ENCODE results near the gene SLC1A3. TPM values are rescaled to one million over a fixed set of nuclear protein-coding genes. Genes with fewer than 3 reads are reported as not detected.

SLC1A3 gene
- total and polyA plus RNA-seq, 4 donors = 3.4 to 47.6 (median 28.2) TPM

- H3K9me3 ChIP-seq (ENCODE audit: control insufficient read depth in 4 of 4, insufficient read depth in 3 of 4, low read length in 3 of 4) = no peaks in the 10 kb centered on the region
- no peak for ATAC-seq (ENCODE audit: insufficient read depth, low FRiP score)
Measured at GRCh38 chr5:36733183-36733582, 126.8 kb downstream of the SLC1A3 start.

GRCh38 chr5:36734422-36734821, 128.0 kb downstream of the SLC1A3 start:
- DNase-seq (peak; percentile 32 to 70 (median 55)), ATAC-seq (ENCODE audit: insufficient read depth, low FRiP score) (no peak)
- WGBS, 2 donors = 41 to 57% methylated on average over 4 of the region's 4 CpGs

More at GRCh38 chr5:36733183-36733582, 126.8 kb downstream of the SLC1A3 start:
- Histone ChIP-seq H3K9ac (ENCODE audit: insufficient read depth in 1 of 2, low read length in 2 of 2) (no peak overlapping the region), H3K4me1 (ENCODE audit: control insufficient read depth in 5 of 5, insufficient read depth in 5 of 5, low read length in 5 of 5) (no peaks in the 10 kb centered on the region), H3K4me3 (no peak overlapping the region), H3K36me3 (ENCODE audit: control insufficient read depth in 4 of 4, insufficient read depth in 4 of 4, low read length in 4 of 4) (no peaks in the 10 kb centered on the region), H3K27ac (ENCODE audit: low read depth in 1 of 2, low read length in 1 of 2) (no peak overlapping the region), H3K27me3 (ENCODE audit: control insufficient read depth in 3 of 3, insufficient read depth in 3 of 3, low read length in 2 of 3) (peaks cover 0 to 18% (median 12%) of the 10 kb centered on the region in 3 donors)
- no peak for DNase-seq
- TF ChIP-seq CTCF (IDR thresholded peaks at IDR 0.05; ENCODE audit: control extremely low read depth, extremely low read depth) = no peak
- WGBS, 2 donors = 79 to 81% methylated on average over 5 of the region's 5 CpGs

GRCh38 chr5:36735891-36736290, 129.5 kb downstream of the SLC1A3 start:
- no peaks in the 10 kb centered on the region for H3K9me3 ChIP-seq (ENCODE audit: control insufficient read depth in 4 of 4, insufficient read depth in 3 of 4, low read length in 3 of 4)

More at GRCh38 chr5:36734422-36734821, 128.0 kb downstream of the SLC1A3 start:
- H3K27ac ChIP-seq (ENCODE audit: low read depth in 1 of 2, low read length in 1 of 2) = no peak overlapping the region
- H3K4me1 ChIP-seq (ENCODE audit: control insufficient read depth in 5 of 5, insufficient read depth in 5 of 5, low read length in 5 of 5) = peaks cover 0 to under 1% (median 0%) of the 10 kb centered on the region in 5 donors
- peaks cover 0 to 18% (median 12%) of the 10 kb centered on the region in 3 donors for H3K27me3 ChIP-seq (ENCODE audit: control insufficient read depth in 3 of 3, insufficient read depth in 3 of 3, low read length in 2 of 3)
- no peak overlapping the region for H3K4me3 ChIP-seq
- H3K36me3 ChIP-seq (ENCODE audit: control insufficient read depth in 4 of 4, insufficient read depth in 4 of 4, low read length in 4 of 4) = no peaks in the 10 kb centered on the region
- TF ChIP-seq CTCF (IDR thresholded peaks at IDR 0.05; ENCODE audit: control extremely low read depth, extremely low read depth) = no peak
- H3K9me3 ChIP-seq (ENCODE audit: control insufficient read depth in 4 of 4, insufficient read depth in 3 of 4, low read length in 3 of 4) = no peaks in the 10 kb centered on the region
- H3K9ac ChIP-seq (ENCODE audit: insufficient read depth in 1 of 2, low read length in 2 of 2) = no peak overlapping the region

More at GRCh38 chr5:36735891-36736290, 129.5 kb downstream of the SLC1A3 start:
- Histone ChIP-seq H3K9ac (ENCODE audit: insufficient read depth in 1 of 2, low read length in 2 of 2) (no peak overlapping the region), H3K36me3 (ENCODE audit: control insufficient read depth in 4 of 4, insufficient read depth in 4 of 4, low read length in 4 of 4) (no peaks in the 10 kb centered on the region), H3K4me1 (ENCODE audit: control insufficient read depth in 5 of 5, insufficient read depth in 5 of 5, low read length in 5 of 5) (peaks cover 0 to 12% (median 0%) of the 10 kb centered on the region in 5 donors), H3K27me3 (ENCODE audit: control insufficient read depth in 3 of 3, insufficient read depth in 3 of 3, low read length in 2 of 3) (peaks cover 0 to 18% (median 12%) of the 10 kb centered on the region in 3 donors), H3K27ac (ENCODE audit: low read depth in 1 of 2, low read length in 1 of 2) (no peak overlapping the region), H3K4me3 (no peak overlapping the region)
- no peak for TF ChIP-seq CTCF (IDR thresholded peaks at IDR 0.05; ENCODE audit: control extremely low read depth, extremely low read depth)
- ATAC-seq (ENCODE audit: insufficient read depth, low FRiP score) (no peak), DNase-seq (no peak)

Small RNA genes lying within 50 kb of the gene (small RNA-seq; reads per million reads assigned to genes)
- gene AC010631.1 (ENCODE audit: low replicate concordance) = not detected
